A673 (cell line): Measurements from ENCODE around the gene TGM2.

Experiments used
- EZH2 ChIP-seq: fragments of 200-600 bp; sonication (generic); IDR thresholded peaks from 2 replicates; pipeline ENCODE4 v1.6.1; 2017; ENCODE audit warnings: borderline replicate concordance, low read depth, mild to moderate bottlenecking, mixed read lengths, antibody characterized with exemption, low read length; ENCODE audit not compliant: poor library complexity, severe bottlenecking
- TF ChIP-seq, protein P1 (sequence below): fragments of 300-800, 200-600 bp; sonication (generic); conservative IDR thresholded peaks from 2 replicates; pipeline ENCODE4 v1.5.1; 2017; ENCODE audit warnings: low read depth, mild to moderate bottlenecking, antibody characterized with exemption, low read length, moderate library complexity, mixed read lengths

DNA sequence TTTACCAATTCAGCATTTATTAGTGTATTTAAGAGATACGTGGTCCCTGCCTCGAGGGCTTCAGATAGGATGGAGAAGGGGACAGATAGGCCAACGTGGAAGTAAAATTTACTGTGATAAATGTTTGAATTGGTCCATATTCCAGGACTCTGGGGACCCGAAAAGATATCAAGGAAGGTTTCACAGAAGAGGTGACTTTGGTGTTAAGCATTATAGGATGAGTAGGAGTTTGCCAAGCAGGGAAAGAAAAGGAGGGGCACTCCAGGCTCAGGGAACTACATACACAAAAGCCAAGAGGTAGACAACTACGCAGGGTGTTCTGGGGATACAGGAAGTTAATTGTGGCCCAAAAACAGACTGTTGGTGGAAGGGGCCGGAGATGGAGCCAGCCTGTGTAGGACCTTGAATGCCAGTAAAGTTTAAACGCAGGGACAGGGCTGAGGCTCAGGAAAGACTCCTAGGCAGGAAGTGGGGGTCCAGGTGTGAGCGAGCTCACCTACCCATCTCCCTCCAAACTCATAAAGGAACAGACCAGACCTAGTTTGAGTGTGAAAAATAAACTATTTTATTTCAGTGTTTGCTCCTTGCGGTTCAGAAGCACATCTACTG lies 37.0 kb downstream of the TGM2 start:
- TF ChIP-seq, protein P1, sequence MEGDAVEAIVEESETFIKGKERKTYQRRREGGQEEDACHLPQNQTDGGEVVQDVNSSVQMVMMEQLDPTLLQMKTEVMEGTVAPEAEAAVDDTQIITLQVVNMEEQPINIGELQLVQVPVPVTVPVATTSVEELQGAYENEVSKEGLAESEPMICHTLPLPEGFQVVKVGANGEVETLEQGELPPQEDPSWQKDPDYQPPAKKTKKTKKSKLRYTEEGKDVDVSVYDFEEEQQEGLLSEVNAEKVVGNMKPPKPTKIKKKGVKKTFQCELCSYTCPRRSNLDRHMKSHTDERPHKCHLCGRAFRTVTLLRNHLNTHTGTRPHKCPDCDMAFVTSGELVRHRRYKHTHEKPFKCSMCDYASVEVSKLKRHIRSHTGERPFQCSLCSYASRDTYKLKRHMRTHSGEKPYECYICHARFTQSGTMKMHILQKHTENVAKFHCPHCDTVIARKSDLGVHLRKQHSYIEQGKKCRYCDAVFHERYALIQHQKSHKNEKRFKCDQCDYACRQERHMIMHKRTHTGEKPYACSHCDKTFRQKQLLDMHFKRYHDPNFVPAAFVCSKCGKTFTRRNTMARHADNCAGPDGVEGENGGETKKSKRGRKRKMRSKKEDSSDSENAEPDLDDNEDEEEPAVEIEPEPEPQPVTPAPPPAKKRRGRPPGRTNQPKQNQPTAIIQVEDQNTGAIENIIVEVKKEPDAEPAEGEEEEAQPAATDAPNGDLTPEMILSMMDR = no peak
- TF ChIP-seq EZH2 = no peak
